ENCODE measurements around the gene HMOX1.
"Not testable (repeated sequence)": the region's sequence is repeated elsewhere in the genome, so short reads cannot be mapped to it uniquely, and the experiment has no call there.

Gene HMOX1

GRCh38 chr22:35350539-35351503 is 30.1 kb upstream of the HMOX1 start:
- DNase-seq (ENCODE audit: low read depth), result peak; percentile 72

- DNase-seq (ENCODE audit: low read depth), result peak; percentile 17
Observed at GRCh38 chr22:35352214-35353111, 28.4 kb upstream of the HMOX1 start.

- no peak for DNase-seq (ENCODE audit: low read depth)
Observed at GRCh38 chr22:35353318-35353717, 27.6 kb upstream of the HMOX1 start.

GRCh38 chr22:35354068-35354467 is 26.8 kb upstream of the HMOX1 start:
- DNase-seq (ENCODE audit: low read depth), result no peak

- no peak for DNase-seq (ENCODE audit: low read depth)
Observed at GRCh38 chr22:35357883-35358621, 22.8 kb upstream of the HMOX1 start.

- no peak for DNase-seq (ENCODE audit: low read depth)
Observed at GRCh38 chr22:35359380-35360065, 21.4 kb upstream of the HMOX1 start.

- no peak for DNase-seq (ENCODE audit: low read depth)
Observed at GRCh38 chr22:35361001-35361558, 19.8 kb upstream of the HMOX1 start.

- no peak for DNase-seq (ENCODE audit: low read depth)
Observed at GRCh38 chr22:35363566-35364086, 17.3 kb upstream of the HMOX1 start.

- DNase-seq (ENCODE audit: low read depth), result not testable (repeated sequence)
Observed at GRCh38 chr22:35364230-35364629, 16.7 kb upstream of the HMOX1 start.

GRCh38 chr22:35367331-35367886 is 13.5 kb upstream of the HMOX1 start:
- no peak for DNase-seq (ENCODE audit: low read depth)

- DNase-seq (ENCODE audit: low read depth), result no peak
Observed at GRCh38 chr22:35368386-35368785, 12.5 kb upstream of the HMOX1 start.

GRCh38 chr22:35369996-35370395 is 10.9 kb upstream of the HMOX1 start:
- no peak for DNase-seq (ENCODE audit: low read depth)

- no peak for DNase-seq (ENCODE audit: low read depth)
Observed at GRCh38 chr22:35373781-35374180, 7.1 kb upstream of the HMOX1 start.

GRCh38 chr22:35375031-35375430 is 5.9 kb upstream of the HMOX1 start:
- DNase-seq (ENCODE audit: low read depth), result no peak

GRCh38 chr22:35375526-35375925 is 5.4 kb upstream of the HMOX1 start:
- DNase-seq (ENCODE audit: low read depth), result no peak

GRCh38 chr22:35376728-35377472 is 4.0 kb upstream of the HMOX1 start:
- no peak for DNase-seq (ENCODE audit: low read depth)

- no peak for DNase-seq (ENCODE audit: low read depth)
Observed at GRCh38 chr22:35377735-35378134, 3.2 kb upstream of the HMOX1 start.

- DNase-seq (ENCODE audit: low read depth), result no peak
Observed at GRCh38 chr22:35378621-35379020, 2.3 kb upstream of the HMOX1 start.

- no peak for DNase-seq (ENCODE audit: low read depth)
Observed at GRCh38 chr22:35379146-35379993, 1.5 kb upstream of the HMOX1 start.

All from activated T-cell treated with anti-CD3 and anti-CD28 coated beads for 1 hour (primary cell).